GM06990 (cell line): ENCODE measurements around the gene ZNF414.

ENCODE experiments used
- DNase-seq: peaks from one replicate; pipeline ENCODE4 v3.0.0-alpha.2; 2011; ENCODE audit not compliant: insufficient read length; ENCODE audit errors: extremely low read depth
- H3K27me3 ChIP-seq: replicated peaks from 2 replicates; pipeline ENCODE4 v1.6.0; 2011; ENCODE audit warnings: low read length; ENCODE audit not compliant: control insufficient read depth, insufficient read depth
- H3K36me3 ChIP-seq: 2 replicates; pipeline ENCODE4 v1.5.1; 2011; ENCODE audit warnings: low read length; ENCODE audit not compliant: control insufficient read depth, insufficient read depth
- H3K4me3 ChIP-seq: replicated peaks from 2 replicates; pipeline ENCODE4 v1.5.1; 2011; ENCODE audit warnings: low read depth, mild to moderate bottlenecking, control low read depth, low read length
- TF ChIP-seq, protein P1 (sequence below): IDR thresholded peaks from 2 replicates; pipeline ENCODE4 v1.5.1; 2011; ENCODE audit warnings: low read length, control low read depth, mild to moderate bottlenecking, inconsistent platforms; ENCODE audit not compliant: insufficient read depth, poor library complexity, severe bottlenecking

The ZNF414 gene

DNA sequence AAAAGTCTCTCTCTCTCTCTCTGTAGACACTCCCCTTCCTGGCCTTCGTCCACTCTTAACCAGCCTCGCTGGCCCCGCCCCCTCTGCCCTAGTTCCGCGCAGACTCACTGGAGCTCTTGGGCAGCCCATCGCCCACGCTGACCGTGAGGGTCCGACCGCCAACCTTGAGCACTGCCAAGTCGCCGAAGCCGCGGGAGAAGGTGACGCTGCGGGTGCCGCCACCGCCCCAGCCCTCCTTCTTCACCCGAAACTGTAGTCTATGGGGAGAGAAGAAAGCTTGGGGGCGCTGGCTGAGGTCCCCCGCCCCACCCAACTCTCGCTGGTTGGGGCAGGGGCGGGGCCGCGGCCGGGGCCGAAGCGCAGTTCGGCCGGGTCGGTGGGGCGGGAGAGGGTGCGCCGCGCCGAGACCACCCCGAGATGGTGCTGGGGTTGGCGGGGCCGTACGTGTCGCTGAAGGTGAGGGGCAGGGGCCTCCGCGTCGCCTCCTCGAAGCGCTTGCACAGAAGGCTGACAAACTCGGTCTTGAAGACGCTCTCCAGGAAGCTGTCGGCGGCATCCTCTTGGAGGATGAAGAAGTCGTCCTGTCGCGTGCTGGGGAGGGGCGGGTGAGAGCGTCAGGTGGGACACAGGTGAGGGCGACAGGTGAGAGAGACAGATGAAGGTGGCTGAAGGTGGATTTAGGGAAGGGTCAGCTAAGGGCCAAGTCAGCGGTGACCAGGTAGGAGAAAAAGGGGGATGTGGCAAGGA, 12.6 kb upstream of the ZNF414 start:
- DNase-seq, result no peak
- Histone ChIP-seq H3K27me3 (no peaks in the 10 kb centered on the region), H3K36me3 (no peaks in the 10 kb centered on the region), H3K4me3 (peak overlapping the region; percentile 38)
- TF ChIP-seq, protein P1, sequence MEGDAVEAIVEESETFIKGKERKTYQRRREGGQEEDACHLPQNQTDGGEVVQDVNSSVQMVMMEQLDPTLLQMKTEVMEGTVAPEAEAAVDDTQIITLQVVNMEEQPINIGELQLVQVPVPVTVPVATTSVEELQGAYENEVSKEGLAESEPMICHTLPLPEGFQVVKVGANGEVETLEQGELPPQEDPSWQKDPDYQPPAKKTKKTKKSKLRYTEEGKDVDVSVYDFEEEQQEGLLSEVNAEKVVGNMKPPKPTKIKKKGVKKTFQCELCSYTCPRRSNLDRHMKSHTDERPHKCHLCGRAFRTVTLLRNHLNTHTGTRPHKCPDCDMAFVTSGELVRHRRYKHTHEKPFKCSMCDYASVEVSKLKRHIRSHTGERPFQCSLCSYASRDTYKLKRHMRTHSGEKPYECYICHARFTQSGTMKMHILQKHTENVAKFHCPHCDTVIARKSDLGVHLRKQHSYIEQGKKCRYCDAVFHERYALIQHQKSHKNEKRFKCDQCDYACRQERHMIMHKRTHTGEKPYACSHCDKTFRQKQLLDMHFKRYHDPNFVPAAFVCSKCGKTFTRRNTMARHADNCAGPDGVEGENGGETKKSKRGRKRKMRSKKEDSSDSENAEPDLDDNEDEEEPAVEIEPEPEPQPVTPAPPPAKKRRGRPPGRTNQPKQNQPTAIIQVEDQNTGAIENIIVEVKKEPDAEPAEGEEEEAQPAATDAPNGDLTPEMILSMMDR, result no peak

- Histone ChIP-seq H3K27me3 (no peaks in the 10 kb centered on the region), H3K36me3 (no peaks in the 10 kb centered on the region), H3K4me3 (no peak overlapping the region)
- TF ChIP-seq, protein P1, result peak; percentile 13
- DNase-seq, result no peak
These were observed 11.4 kb upstream of the ZNF414 start for GRCh38 chr19:8525401-8525684.

- Histone ChIP-seq H3K36me3 (no peaks in the 10 kb centered on the region), H3K27me3 (no peaks in the 10 kb centered on the region), H3K4me3 (no peak overlapping the region)
- TF ChIP-seq, protein P1, result no peak
- DNase-seq, result no peak
These were observed 5.4 kb upstream of the ZNF414 start for GRCh38 chr19:8519388-8519787.

DNA sequence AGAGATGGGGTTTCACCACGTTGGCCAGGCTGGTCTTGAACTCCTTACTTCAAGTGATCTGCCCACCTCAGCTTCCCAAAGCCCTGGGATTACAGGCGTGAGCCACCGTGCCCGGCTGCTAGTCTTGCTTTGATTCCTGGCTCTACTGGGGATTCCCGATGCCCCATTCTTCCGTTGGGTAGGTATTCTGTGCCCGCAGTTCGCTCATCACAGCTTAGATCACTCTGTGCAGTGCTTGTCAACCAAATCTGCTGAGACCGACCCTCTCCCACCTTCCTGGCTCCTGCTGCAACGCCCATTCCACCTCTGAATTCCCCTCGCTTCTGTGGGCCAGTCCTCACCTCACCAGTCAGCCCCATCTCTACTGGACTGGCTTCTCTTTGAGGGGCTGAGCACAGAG, 4.6 kb upstream of the ZNF414 start:
- no peak for DNase-seq
- no peaks in the 10 kb centered on the region for H3K27me3 ChIP-seq
- no peaks in the 10 kb centered on the region for H3K36me3 ChIP-seq
- H3K4me3 ChIP-seq, result no peak overlapping the region
- TF ChIP-seq, protein P1, result no peak

GRCh38 chr19:8517551-8518442, 3.8 kb upstream of the ZNF414 start:
- Histone ChIP-seq H3K36me3 (no peaks in the 10 kb centered on the region), H3K27me3 (no peaks in the 10 kb centered on the region), H3K4me3 (no peak overlapping the region)
- TF ChIP-seq, protein P1, result no peak
- DNase-seq, result no peak
